ENCODE results near the gene CDR2L. TPM values are rescaled to one million over a fixed set of nuclear protein-coding genes. Genes with fewer than 3 reads are reported as not detected.

CDR2L gene
- total and polyA plus RNA-seq, 5 donors, result 11.0 to 17.5 (median 13.8) TPM

Other genes starting within 250 kb of the CDR2L start
- 10 to 100 TPM in 2 of 4 donors, 1 to 10 TPM in 2; 6.1 to 11.6 (median 9.7) TPM for gene NHERF1, start 239.0 kb upstream of the CDR2L start, total RNA-seq
- 7.2 TPM for gene NHERF1, start 239.0 kb upstream of the CDR2L start, polyA plus RNA-seq
- gene NAT9, start 211.3 kb upstream of the CDR2L start, total RNA-seq, result 10 to 100 TPM; 21.7 to 31.1 (median 25.0) TPM
- gene NAT9, start 211.3 kb upstream of the CDR2L start, polyA plus RNA-seq, result 16.8 TPM
- gene GRIN2C, start 127.7 kb upstream of the CDR2L start, total RNA-seq, result 10 to 100 TPM; 30.4 to 62.8 (median 51.3) TPM
- gene GRIN2C, start 127.7 kb upstream of the CDR2L start, polyA plus RNA-seq, result 31.4 TPM
- gene FDXR, start 114.6 kb upstream of the CDR2L start, total RNA-seq, result 10 to 100 TPM in 1 of 4 donors, 1 to 10 TPM in 3; 4.9 to 10.5 (median 7.1) TPM
- 9.9 TPM for gene FDXR, start 114.6 kb upstream of the CDR2L start, polyA plus RNA-seq
- not detected for gene FADS6, start 94.0 kb upstream of the CDR2L start, total RNA-seq
- 0.05 TPM for gene FADS6, start 94.0 kb upstream of the CDR2L start, polyA plus RNA-seq
- gene USH1G, start 64.4 kb upstream of the CDR2L start, total RNA-seq, result under 1 TPM; 0.06 to 0.59 (median 0.27) TPM
- 0.23 TPM for gene USH1G, start 64.4 kb upstream of the CDR2L start, polyA plus RNA-seq
- not detected for gene OTOP2, start 63.4 kb upstream of the CDR2L start, total RNA-seq
- not detected for gene OTOP2, start 63.4 kb upstream of the CDR2L start, polyA plus RNA-seq
- gene OTOP3, start 51.7 kb upstream of the CDR2L start, total RNA-seq, result not detected
- gene OTOP3, start 51.7 kb upstream of the CDR2L start, polyA plus RNA-seq, result not detected
- 10 to 100 TPM in 2 of 4 donors, 1 to 10 TPM in 2; 6.5 to 11.9 (median 10.1) TPM for gene HID1, start 14.9 kb upstream of the CDR2L start, total RNA-seq
- 12.0 TPM for gene HID1, start 14.9 kb upstream of the CDR2L start, polyA plus RNA-seq
- gene MRPL58, start 25.0 kb downstream of the CDR2L start, total RNA-seq, result 10 to 100 TPM; 35.1 to 44.6 (median 37.3) TPM
- 62.6 TPM for gene MRPL58, start 25.0 kb downstream of the CDR2L start, polyA plus RNA-seq
- gene ATP5PD, start 59.3 kb downstream of the CDR2L start, total RNA-seq, result 100 to 1,000 TPM; 702 to 831 (median 748) TPM
- 2,009 TPM for gene ATP5PD, start 59.3 kb downstream of the CDR2L start, polyA plus RNA-seq
- gene KCTD2, start 59.6 kb downstream of the CDR2L start, total RNA-seq, result 10 to 100 TPM; 22.3 to 27.5 (median 23.1) TPM
- gene KCTD2, start 59.6 kb downstream of the CDR2L start, polyA plus RNA-seq, result 22.8 TPM
- 10 to 100 TPM; 12.7 to 21.6 (median 18.5) TPM for gene SLC16A5, start 100.3 kb downstream of the CDR2L start, total RNA-seq
- gene SLC16A5, start 100.3 kb downstream of the CDR2L start, polyA plus RNA-seq, result 12.7 TPM
- gene ARMC7, start 122.3 kb downstream of the CDR2L start, total RNA-seq, result 10 to 100 TPM in 1 of 4 donors, 1 to 10 TPM in 3; 9.4 to 10.9 (median 9.6) TPM
- 7.7 TPM for gene ARMC7, start 122.3 kb downstream of the CDR2L start, polyA plus RNA-seq
- gene NT5C, start 144.1 kb downstream of the CDR2L start, total RNA-seq, result 10 to 100 TPM; 29.1 to 35.9 (median 33.3) TPM
- 37.5 TPM for gene NT5C, start 144.1 kb downstream of the CDR2L start, polyA plus RNA-seq
- gene JPT1, start 166.9 kb downstream of the CDR2L start, total RNA-seq, result 10 to 100 TPM; 11.7 to 22.3 (median 17.9) TPM
- gene JPT1, start 166.9 kb downstream of the CDR2L start, polyA plus RNA-seq, result 40.5 TPM
- gene SUMO2, start 195.3 kb downstream of the CDR2L start, total RNA-seq, result 100 to 1,000 TPM; 249 to 272 (median 257) TPM
- 99.1 TPM for gene SUMO2, start 195.3 kb downstream of the CDR2L start, polyA plus RNA-seq
- gene NUP85, start 218.0 kb downstream of the CDR2L start, total RNA-seq, result 10 to 100 TPM; 31.3 to 36.1 (median 34.2) TPM
- gene NUP85, start 218.0 kb downstream of the CDR2L start, polyA plus RNA-seq, result 16.3 TPM

Measured in right cardiac atrium (tissue), 5 donors.